ENCODE data around the gene ZBTB11. TPM values are rescaled to one million over a fixed set of nuclear protein-coding genes. Genes with fewer than 3 reads are reported as not detected.
A peak's percentile ranks its signal among the peaks of the same experiment; 100 is the strongest.

Gene ZBTB11
- total and polyA plus RNA-seq, 12 donors: 4.9 to 20.0 (median 14.2) TPM

GRCh38 chr3:101725194-101725889 lies 48.4 kb upstream of the ZBTB11 start:
- WGBS, 4 donors: 1 to 2% (median 1%) methylated on average over 19 to 21 of the region's 21 CpGs
- TF ChIP-seq, protein P1, sequence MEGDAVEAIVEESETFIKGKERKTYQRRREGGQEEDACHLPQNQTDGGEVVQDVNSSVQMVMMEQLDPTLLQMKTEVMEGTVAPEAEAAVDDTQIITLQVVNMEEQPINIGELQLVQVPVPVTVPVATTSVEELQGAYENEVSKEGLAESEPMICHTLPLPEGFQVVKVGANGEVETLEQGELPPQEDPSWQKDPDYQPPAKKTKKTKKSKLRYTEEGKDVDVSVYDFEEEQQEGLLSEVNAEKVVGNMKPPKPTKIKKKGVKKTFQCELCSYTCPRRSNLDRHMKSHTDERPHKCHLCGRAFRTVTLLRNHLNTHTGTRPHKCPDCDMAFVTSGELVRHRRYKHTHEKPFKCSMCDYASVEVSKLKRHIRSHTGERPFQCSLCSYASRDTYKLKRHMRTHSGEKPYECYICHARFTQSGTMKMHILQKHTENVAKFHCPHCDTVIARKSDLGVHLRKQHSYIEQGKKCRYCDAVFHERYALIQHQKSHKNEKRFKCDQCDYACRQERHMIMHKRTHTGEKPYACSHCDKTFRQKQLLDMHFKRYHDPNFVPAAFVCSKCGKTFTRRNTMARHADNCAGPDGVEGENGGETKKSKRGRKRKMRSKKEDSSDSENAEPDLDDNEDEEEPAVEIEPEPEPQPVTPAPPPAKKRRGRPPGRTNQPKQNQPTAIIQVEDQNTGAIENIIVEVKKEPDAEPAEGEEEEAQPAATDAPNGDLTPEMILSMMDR (IDR thresholded peaks at IDR 0.05): no peak
- TF ChIP-seq POLR2A (IDR thresholded peaks at IDR 0.05): no peak
- Histone ChIP-seq H3K27ac (peak overlapping the region in 3 of 5 donors; percentile 15 to 66 (median 35)), H3K27me3 (no peaks in the 10 kb centered on the region), H3K36me3 (replicated peaks in 1 of 2) (peaks cover 0 to 7% of the 10 kb centered on the region in 2 donors), H3K9me3 (replicated peaks in 1 of 3) (no peaks in the 10 kb centered on the region), H3K4me3 (peak overlapping the region; percentile 37 to 81 (median 51)), H3K4me1 (replicated peaks in 1 of 2) (peaks cover 3 to 12% of the 10 kb centered on the region in 2 donors)
- DNase-seq: peak in 6 of 7 donors; percentile 22 to 64 (median 30)
- intact Hi-C loops (cut with DNase I): no loop called here

DNA sequence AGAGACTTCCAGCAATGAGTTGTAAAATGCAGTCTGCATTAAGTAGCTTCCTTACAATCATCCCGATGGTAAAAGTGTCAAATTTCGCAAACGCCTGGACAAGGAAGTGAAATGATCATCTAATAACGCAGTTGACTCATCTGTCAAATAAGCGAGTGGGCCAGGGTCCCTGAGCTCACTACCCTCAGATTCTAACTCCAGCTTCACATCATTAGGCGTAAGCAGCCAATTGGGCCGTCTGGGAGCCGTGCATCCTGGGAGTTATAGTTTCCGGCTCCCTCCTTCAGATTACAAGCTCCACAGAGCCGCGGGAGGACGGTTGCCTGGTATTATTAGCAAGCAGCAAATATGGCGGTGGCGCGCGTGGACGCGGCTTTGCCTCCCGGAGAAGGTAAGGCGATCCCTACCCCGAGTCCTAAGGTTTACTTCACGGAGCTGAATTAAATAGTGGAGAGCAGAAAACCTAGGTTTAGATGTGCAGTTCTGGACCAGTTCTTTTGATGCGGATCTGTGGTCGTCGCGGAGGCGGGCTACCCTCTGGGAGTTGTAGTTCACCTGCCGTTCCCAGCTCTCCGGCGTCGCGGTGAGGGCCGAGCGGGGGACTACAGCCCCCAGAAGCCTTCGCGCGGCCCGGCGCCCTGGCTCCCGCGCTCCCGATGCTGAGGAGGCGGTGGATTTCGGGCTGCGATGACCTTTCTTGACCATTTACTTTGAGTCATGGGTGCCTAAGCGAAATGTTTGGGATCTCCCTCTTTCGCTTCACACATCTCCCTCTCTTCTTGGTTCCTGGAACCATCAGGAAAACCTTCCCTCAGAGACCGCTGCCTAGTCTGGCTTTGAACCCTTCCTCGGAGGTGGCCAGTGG lies 47.6 kb upstream of the ZBTB11 start, which contains the start of gene CEP97:
CEP97 (plus strand) TSS at position 286 of the 865 bp plus-strand sequence; CDS start at position 349, 63 bp downstream.
- 0% methylated on average over 22 to 49 of the region's 49 CpGs for WGBS, 4 donors
- DNase-seq: peak; percentile 87 to 96 (median 91)
- H3K4me3 ChIP-seq: peak within 1 kb of the TSS; percentile 37 to 81 (median 51)
- peaks cover 0 to 2% of the 10 kb centered on the region in 2 donors for H3K36me3 ChIP-seq (replicated peaks in 1 of 2)
- H3K27me3 ChIP-seq: no peaks in the 10 kb centered on the region
- H3K27ac ChIP-seq: peak within 1 kb of the TSS in 3 of 5 donors; percentile 35 to 75 (median 66)
- TF ChIP-seq, protein P1 (IDR thresholded peaks at IDR 0.05): no peak
- no peak for TF ChIP-seq POLR2A (IDR thresholded peaks at IDR 0.05)
- H3K4me1 ChIP-seq (replicated peaks in 1 of 2): peaks cover 3 to 12% of the 10 kb centered on the region in 2 donors
- intact Hi-C loops (cut with DNase I): no loop called here
- H3K9me3 ChIP-seq (replicated peaks in 1 of 3): no peaks in the 10 kb centered on the region

- 53 to 67% (median 63%) methylated on average over 7 of the region's 7 CpGs for WGBS, 4 donors
- DNase-seq: peak in 4 of 7 donors; percentile 34 to 64 (median 38)
Observed at GRCh38 chr3:101722394-101723173, 45.7 kb upstream of the ZBTB11 start.

More at GRCh38 chr3:101722394-101723173, 45.7 kb upstream of the ZBTB11 start:
- H3K9me3 ChIP-seq (replicated peaks in 1 of 3): no peaks in the 10 kb centered on the region
- no peak overlapping the region for H3K27ac ChIP-seq
- peaks cover 3 to 12% of the 10 kb centered on the region in 2 donors for H3K4me1 ChIP-seq (replicated peaks in 1 of 2)
- intact Hi-C loops (cut with DNase I): no loop called here
- no peak for TF ChIP-seq POLR2A (IDR thresholded peaks at IDR 0.05)
- TF ChIP-seq, protein P1 (IDR thresholded peaks at IDR 0.05): no peak
- H3K4me3 ChIP-seq: no peak overlapping the region
- H3K36me3 ChIP-seq (replicated peaks in 1 of 2): no peaks in the 10 kb centered on the region
- H3K27me3 ChIP-seq: no peaks in the 10 kb centered on the region

All from adrenal gland (tissue), 12 donors.